HG02885 (cell line): ENCODE measurements around the gene AP1S3.
"Not testable (repeated sequence)": the region's sequence is repeated elsewhere in the genome, so short reads cannot be mapped to it uniquely, and the experiment has no call there.

Experiments
- ATAC-seq: cut with Tn5 transposase; IDR thresholded peaks from one replicate; pipeline ENCODE4 v1.9.1; 2021; ENCODE audit warnings: mild to moderate bottlenecking; ENCODE audit not compliant: unreplicated experiment, poor library complexity

The AP1S3 gene

GRCh38 chr2:223837287-223838061 lies at the start of gene AP1S3:
Gene AP1S3, minus strand, starts transcription at chr2:223837582. Its CDS starts 132 bp downstream, at chr2:223837450.
- peak; percentile 76 for ATAC-seq

- ATAC-seq = no peak
Observed at GRCh38 chr2:223887127-223887526, 49.7 kb upstream of the AP1S3 start.

- ATAC-seq = no peak
Observed at GRCh38 chr2:223886726-223887125, 49.3 kb upstream of the AP1S3 start.

DNA sequence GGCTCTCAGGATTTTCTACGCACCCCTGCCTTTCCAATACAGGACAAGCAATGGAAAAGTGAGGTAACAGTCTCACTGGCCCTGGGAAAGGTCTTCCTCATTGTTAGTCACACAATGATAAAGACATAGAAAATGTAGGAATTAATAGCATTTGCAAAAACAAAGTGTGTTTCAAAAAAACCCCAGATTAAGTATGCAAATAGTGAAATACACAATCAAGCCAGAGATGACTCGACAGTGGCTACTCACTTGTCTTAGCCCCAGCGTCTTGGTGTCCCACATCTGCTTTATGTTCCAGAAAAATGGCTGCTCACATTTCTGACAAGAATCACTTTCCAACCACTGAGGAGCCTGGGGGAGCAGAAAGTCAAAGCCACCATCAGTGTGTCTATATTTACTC lies 47.0 kb upstream of the AP1S3 start:
- peak; percentile 95 for ATAC-seq

GRCh38 chr2:223882715-223883114 lies 45.3 kb upstream of the AP1S3 start:
- ATAC-seq = no peak

GRCh38 chr2:223880796-223881195 lies 43.4 kb upstream of the AP1S3 start:
- no peak for ATAC-seq

GRCh38 chr2:223877721-223878410 lies 40.5 kb upstream of the AP1S3 start:
- no peak for ATAC-seq

DNA sequence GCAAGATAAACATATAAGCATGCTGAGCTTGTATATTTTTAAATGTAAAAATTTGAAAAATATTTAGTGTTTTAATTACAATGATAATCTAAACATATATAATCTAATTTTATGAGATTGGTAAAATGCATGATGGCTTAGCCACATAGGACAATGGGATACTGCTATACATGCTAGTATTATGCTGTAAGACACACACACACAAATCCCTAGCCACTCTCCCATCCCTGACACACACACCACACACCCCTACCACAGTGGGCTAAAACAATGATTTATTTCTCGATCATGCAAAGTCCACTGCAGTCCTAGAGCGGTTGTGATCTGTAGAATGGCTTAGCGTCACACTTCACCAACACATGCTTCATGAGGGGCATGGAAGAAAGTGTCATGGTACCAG lies 36.3 kb upstream of the AP1S3 start:
- no peak for ATAC-seq

- ATAC-seq = not testable (repeated sequence)
Observed at GRCh38 chr2:223872772-223873171, 35.4 kb upstream of the AP1S3 start.

DNA sequence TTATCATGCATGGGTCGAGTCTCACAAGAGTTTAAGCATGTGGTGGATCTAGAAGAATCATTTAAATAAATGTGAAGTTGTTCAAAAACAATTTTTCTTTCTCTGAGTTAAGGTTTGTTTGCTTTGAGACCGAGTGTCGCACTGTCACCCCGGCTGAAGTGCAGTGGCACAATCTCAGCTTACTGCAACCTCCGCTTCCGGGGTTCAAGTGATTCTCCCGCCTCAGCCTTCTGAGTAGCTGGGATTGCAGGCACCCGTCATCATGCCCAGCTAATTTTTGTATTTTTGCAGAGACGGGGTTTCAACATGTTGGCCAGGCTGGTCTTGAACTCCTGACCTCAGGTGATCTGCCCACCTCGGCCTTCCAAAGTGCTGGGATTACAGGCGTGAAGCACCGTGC lies 34.3 kb upstream of the AP1S3 start:
- ATAC-seq = not testable (repeated sequence)

- ATAC-seq = no peak
Observed at GRCh38 chr2:223870840-223871611, 33.6 kb upstream of the AP1S3 start.

GRCh38 chr2:223868005-223868404 lies 30.6 kb upstream of the AP1S3 start:
- ATAC-seq = peak; percentile 52

- no peak for ATAC-seq
Observed at GRCh38 chr2:223865907-223866508, 28.6 kb upstream of the AP1S3 start.

GRCh38 chr2:223865124-223865523 lies 27.7 kb upstream of the AP1S3 start:
- no peak for ATAC-seq

DNA sequence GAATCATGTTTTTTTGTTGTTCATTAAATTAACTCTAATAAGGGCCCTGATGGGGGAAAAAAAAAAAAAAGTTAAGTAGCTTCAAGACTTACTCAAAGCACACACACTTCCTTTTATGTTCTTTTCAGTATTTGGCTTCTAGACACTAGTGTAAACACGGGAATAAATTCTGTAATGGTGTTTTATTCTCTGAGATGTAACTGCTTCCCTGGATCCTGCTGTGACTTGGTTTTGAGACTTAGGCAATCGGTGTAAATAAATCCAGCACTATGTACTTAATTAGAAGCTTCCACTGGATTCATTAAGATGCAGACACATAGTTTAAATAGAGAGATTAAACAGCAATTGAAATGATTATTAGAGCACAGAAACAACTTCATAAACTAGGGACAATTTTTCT lies 26.1 kb upstream of the AP1S3 start:
- no peak for ATAC-seq

GRCh38 chr2:223860809-223861738 lies 23.7 kb upstream of the AP1S3 start:
- no peak for ATAC-seq

DNA sequence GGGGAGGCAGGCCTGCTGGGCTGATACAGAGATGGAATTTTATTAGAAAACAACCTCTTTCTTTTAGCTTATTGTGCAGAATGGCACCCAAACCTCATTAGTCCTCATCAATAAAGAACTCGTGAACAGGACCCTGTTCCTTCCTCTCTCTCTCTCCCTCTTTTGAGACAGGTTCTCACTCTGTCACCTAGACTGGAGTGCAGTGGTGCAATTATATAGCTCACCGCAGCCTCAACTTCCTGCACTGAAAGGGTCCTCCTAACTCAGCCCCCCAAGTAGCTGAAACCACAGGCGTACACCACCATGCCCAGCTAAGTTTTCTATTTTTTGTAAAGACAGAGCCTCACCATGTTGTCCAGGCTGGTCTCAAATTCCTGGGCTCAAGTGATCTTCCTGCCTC lies 21.7 kb upstream of the AP1S3 start:
- no peak for ATAC-seq

DNA sequence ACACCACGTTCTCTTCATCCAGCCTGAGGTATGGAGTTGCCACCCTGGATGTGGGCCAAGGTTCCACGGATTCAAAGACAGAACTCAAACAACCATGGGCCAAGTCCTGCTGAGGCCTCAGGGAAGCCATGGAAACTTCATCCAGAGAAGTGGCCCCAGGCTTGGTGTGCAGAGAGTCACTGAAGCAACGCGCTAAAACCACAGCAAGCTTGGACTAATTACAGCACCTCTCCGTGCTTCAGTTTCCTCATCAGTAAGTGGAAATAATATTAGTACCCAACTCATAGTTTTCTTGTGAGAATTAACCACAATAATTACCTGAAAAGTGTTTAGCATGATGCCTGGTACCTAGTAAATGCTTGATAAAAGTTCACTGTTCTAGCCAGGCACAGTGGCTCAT lies 19.2 kb upstream of the AP1S3 start:
- peak; percentile 61 for ATAC-seq

GRCh38 chr2:223856021-223856420 lies 18.6 kb upstream of the AP1S3 start:
- ATAC-seq = no peak

- no peak for ATAC-seq
Observed at GRCh38 chr2:223855426-223855825, 18.0 kb upstream of the AP1S3 start.
